ENCODE measurements around the gene COMT. TPM values are rescaled to one million over a fixed set of nuclear protein-coding genes. Genes with fewer than 3 reads are reported as not detected.

The COMT gene
- total RNA-seq, 1 donor from 2014 or later = 403 TPM

DNA sequence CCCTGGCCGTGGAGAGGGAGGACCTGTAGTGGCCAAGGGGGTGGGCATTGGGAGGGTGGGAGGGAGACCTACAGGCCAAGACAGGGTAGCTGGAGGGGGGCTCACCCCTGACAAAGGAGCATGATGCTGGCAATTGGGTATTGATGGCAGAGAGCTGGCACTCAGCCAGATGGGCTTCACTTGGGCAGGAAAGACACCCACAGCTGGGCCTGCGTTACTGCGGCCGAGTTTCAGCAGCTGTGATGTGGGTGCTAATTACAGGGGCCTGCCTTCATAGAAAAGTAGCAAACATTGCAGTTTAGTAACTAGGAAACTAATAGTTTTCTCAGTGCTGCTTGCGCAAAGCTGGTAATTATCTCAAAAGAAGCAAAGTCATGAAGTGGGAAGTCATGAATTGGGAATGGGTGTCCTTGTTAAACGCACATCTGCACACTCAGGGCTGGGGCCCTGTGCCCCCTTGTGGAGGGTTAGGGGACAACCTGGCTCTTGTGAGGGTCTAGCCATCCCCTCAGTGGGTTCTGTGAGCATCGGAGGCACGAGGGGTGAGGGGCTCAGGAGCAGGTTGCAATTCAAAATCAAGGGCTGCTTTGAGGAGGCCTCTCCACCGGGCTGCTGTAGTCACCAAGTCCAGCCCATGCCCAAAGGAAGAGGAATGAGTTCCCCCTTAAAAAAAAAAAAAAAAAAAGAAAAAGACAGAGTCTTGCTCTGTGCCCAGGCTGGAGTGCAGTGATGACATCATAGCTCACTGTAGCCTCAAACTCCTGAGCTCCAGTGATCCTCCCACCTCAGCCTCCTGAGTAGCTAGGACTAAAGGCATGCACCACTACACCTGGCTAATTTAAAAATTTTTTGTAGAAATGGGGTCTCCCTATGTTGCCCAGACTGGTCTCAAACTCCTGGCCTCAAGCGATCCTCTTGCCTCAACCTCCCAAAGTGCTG, 24.5 kb downstream of the COMT start:
- Histone ChIP-seq H3K27me3 (ENCODE audit: control insufficient read depth, insufficient read depth, low read length) (no peaks in the 10 kb centered on the region), H3K4me3 (ENCODE audit: low read depth, low read length) (no peak overlapping the region), H3K36me3 (ENCODE audit: control insufficient read depth, insufficient read depth, low read length) (peaks cover 1% of the 10 kb centered on the region)
- TF ChIP-seq, protein P1, sequence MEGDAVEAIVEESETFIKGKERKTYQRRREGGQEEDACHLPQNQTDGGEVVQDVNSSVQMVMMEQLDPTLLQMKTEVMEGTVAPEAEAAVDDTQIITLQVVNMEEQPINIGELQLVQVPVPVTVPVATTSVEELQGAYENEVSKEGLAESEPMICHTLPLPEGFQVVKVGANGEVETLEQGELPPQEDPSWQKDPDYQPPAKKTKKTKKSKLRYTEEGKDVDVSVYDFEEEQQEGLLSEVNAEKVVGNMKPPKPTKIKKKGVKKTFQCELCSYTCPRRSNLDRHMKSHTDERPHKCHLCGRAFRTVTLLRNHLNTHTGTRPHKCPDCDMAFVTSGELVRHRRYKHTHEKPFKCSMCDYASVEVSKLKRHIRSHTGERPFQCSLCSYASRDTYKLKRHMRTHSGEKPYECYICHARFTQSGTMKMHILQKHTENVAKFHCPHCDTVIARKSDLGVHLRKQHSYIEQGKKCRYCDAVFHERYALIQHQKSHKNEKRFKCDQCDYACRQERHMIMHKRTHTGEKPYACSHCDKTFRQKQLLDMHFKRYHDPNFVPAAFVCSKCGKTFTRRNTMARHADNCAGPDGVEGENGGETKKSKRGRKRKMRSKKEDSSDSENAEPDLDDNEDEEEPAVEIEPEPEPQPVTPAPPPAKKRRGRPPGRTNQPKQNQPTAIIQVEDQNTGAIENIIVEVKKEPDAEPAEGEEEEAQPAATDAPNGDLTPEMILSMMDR (IDR thresholded peaks at IDR 0.05; ENCODE audit: insufficient read depth, low read length, poor library complexity, severe bottlenecking) = peak; percentile 50
- DNase-seq (ENCODE audit: low read depth) = no peak

DNA sequence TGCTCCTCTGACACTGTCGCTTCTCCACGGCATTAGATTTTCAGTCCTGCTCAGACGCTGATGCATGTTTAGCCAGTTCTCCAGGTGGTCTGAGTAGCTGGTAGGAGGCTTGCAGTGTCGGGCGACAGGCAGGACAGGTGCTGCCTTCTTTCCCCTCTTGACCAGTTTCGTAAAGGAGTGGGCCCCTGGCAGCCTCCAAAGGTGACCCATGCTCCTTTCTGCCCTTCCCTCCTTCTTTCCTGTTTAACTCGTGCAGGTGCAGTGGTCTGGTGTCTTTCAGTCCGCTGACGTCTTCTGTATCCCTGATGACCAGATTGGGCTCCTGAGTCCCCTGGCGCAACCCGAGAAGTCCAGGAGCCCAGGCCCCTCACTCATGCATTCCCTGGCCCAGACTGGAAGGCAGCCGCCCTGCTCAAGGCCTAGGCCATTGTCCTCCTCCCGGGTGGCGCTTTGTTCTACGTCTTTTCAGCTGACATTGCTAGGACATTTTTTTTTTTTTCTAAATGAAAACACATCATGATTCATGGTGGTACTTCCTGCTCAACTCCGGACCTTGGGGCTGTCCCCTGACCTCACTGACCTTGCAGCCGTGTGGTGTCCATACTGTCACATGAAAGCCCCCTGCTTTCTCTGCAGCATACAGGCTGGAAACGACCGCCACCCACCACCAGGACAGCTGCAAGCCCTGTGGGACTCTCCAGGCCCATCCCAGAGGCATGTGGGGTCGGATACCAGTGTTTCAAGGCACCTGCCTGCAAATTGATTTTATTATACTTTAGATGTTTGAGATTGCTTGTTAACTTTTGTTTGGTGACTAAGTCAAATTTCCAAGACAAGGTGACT, 25.6 kb downstream of the COMT start:
- TF ChIP-seq, protein P1 (IDR thresholded peaks at IDR 0.05; ENCODE audit: insufficient read depth, low read length, poor library complexity, severe bottlenecking) = no peak
- Histone ChIP-seq H3K4me3 (ENCODE audit: low read depth, low read length) (no peak overlapping the region), H3K27me3 (ENCODE audit: control insufficient read depth, insufficient read depth, low read length) (no peaks in the 10 kb centered on the region), H3K36me3 (ENCODE audit: control insufficient read depth, insufficient read depth, low read length) (peaks cover 3% of the 10 kb centered on the region)
- no peak for DNase-seq (ENCODE audit: low read depth)

DNA sequence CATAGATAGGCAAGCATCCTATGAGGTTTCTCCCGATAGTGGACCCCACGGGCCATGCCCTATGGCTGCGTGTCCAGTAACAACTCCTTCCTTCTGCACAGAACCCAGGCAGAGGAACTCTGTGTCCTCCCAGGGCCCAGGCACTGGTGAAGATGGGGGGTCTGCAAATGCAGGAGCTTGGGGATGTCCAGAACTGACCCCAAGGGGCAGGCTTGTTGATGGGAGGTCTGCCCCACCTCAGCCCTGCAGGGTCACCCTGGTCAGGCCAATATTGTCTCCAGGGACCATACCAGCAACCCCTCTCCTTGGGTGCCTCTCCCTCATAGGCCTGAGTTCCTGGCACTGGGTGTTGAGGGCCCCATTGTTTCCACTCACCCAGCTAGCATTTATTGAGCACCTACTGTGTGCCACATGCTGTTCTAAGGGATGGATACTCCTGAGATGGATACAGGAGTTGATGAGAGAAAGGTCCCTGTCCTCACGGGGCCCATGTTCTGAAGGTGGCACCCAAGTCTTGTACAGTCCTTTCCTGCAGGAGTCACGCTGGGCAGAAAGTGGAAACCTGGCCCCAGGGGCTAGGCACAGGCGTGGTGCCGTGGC, 26.4 kb downstream of the COMT start:
- TF ChIP-seq, protein P1 (IDR thresholded peaks at IDR 0.05; ENCODE audit: insufficient read depth, low read length, poor library complexity, severe bottlenecking) = no peak
- Histone ChIP-seq H3K4me3 (ENCODE audit: low read depth, low read length) (no peak overlapping the region), H3K27me3 (ENCODE audit: control insufficient read depth, insufficient read depth, low read length) (no peaks in the 10 kb centered on the region), H3K36me3 (ENCODE audit: control insufficient read depth, insufficient read depth, low read length) (peaks cover 4% of the 10 kb centered on the region)
- DNase-seq (ENCODE audit: low read depth) = no peak

DNA sequence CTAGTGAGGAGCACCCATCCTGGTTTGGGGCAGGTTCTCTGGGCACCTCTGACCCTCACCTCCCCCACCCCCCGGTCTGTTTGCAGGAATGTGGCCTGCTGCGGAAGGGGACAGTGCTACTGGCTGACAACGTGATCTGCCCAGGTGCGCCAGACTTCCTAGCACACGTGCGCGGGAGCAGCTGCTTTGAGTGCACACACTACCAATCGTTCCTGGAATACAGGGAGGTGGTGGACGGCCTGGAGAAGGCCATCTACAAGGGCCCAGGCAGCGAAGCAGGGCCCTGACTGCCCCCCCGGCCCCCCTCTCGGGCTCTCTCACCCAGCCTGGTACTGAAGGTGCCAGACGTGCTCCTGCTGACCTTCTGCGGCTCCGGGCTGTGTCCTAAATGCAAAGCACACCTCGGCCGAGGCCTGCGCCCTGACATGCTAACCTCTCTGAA, 26.9 kb downstream of the COMT start:
- DNase-seq (ENCODE audit: low read depth) = no peak
- Histone ChIP-seq H3K27me3 (ENCODE audit: control insufficient read depth, insufficient read depth, low read length) (no peaks in the 10 kb centered on the region), H3K4me3 (ENCODE audit: low read depth, low read length) (no peak overlapping the region), H3K36me3 (ENCODE audit: control insufficient read depth, insufficient read depth, low read length) (peaks cover 4% of the 10 kb centered on the region)
- TF ChIP-seq, protein P1 (IDR thresholded peaks at IDR 0.05; ENCODE audit: insufficient read depth, low read length, poor library complexity, severe bottlenecking) = no peak

DNA sequence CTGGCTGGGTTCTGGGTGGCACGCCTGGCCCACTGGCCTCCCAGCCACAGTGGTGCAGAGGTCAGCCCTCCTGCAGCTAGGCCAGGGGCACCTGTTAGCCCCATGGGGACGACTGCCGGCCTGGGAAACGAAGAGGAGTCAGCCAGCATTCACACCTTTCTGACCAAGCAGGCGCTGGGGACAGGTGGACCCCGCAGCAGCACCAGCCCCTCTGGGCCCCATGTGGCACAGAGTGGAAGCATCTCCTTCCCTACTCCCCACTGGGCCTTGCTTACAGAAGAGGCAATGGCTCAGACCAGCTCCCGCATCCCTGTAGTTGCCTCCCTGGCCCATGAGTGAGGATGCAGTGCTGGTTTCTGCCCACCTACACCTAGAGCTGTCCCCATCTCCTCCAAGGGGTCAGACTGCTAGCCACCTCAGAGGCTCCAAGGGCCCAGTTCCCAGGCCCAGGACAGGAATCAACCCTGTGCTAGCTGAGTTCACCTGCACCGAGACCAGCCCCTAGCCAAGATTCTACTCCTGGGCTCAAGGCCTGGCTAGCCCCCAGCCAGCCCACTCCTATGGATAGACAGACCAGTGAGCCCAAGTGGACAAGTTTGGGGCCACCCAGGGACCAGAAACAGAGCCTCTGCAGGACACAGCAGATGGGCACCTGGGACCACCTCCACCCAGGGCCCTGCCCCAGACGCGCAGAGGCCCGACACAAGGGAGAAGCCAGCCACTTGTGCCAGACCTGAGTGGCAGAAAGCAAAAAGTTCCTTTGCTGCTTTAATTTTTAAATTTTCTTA, 27.8 kb downstream of the COMT start:
- DNase-seq (ENCODE audit: low read depth) = no peak
- H3K4me3 ChIP-seq (ENCODE audit: low read depth, low read length) = no peak overlapping the region
- TF ChIP-seq, protein P1 (IDR thresholded peaks at IDR 0.05; ENCODE audit: insufficient read depth, low read length, poor library complexity, severe bottlenecking) = no peak
- peaks cover 3% of the 10 kb centered on the region for H3K36me3 ChIP-seq (ENCODE audit: control insufficient read depth, insufficient read depth, low read length)
- no peaks in the 10 kb centered on the region for H3K27me3 ChIP-seq (ENCODE audit: control insufficient read depth, insufficient read depth, low read length)
